Parathyroid adenoma (tissue), 2 donors: ENCODE results near the gene MYO3B.

Experiments
- H2AFZ ChIP-seq: fragments of 300-600 bp; sonication (generic); one replicate; pipeline ENCODE4 v1.7.0; 2017; ENCODE audit warnings: antibody characterized with exemption, mild to moderate bottlenecking
- H3K27ac ChIP-seq: fragments of 300-600 bp; sonication (generic); one replicate; pipeline ENCODE4 v1.7.0; 2017
- H3K27me3 ChIP-seq: fragments of 300-600 bp; sonication (generic); one replicate; pipeline ENCODE4 v1.7.0; 2017; ENCODE audit warnings: low read length; ENCODE audit not compliant: control insufficient read depth, insufficient read depth
- H3K36me3 ChIP-seq: fragments of 300-600 bp; sonication (generic); one replicate; pipeline ENCODE4 v1.7.0; 2017; ENCODE audit warnings: low read length; ENCODE audit not compliant: control insufficient read depth, insufficient read depth
- H3K4me1 ChIP-seq: fragments of 300-600 bp; sonication (generic); one replicate; pipeline ENCODE4 v1.7.0; 2017; ENCODE audit warnings: control low read depth
- H3K4me2 ChIP-seq: fragments of 300-600 bp; sonication (generic); one replicate; pipeline ENCODE4 v1.7.0; 2017; ENCODE audit warnings: low read length
- H3K4me3 ChIP-seq: fragments of 300-600 bp; sonication (generic); one replicate; pipeline ENCODE4 v1.7.0; 2017; ENCODE audit warnings: low read depth, low read length
- H3K79me2 ChIP-seq: fragments of 300-600 bp; sonication (generic); one replicate; pipeline ENCODE4 v1.7.0; 2017; ENCODE audit warnings: control low read depth
- H3K9ac ChIP-seq: fragments of 300-600 bp; sonication (generic); one replicate; pipeline ENCODE4 v1.7.0; 2017; ENCODE audit warnings: mild to moderate bottlenecking
- H3K9me3 ChIP-seq: fragments of 300-600 bp; sonication (generic); one replicate; pipeline ENCODE4 v1.7.0; 2017; ENCODE audit warnings: low read length; ENCODE audit not compliant: control insufficient read depth
- CTCF ChIP-seq: fragments of 300-600 bp; sonication (generic); IDR thresholded peaks from one replicate; pipeline ENCODE4 v1.7.0; 2017; ENCODE audit warnings: antibody characterized with exemption, mild to moderate bottlenecking
- donor health status: primary hyperparathyroidism.

MYO3B gene

GRCh38 chr2:170305711-170306110 is 127.8 kb downstream of the MYO3B start:
- no peaks in the 10 kb centered on the region for H3K9me3 ChIP-seq
- no peak overlapping the region for H3K27ac ChIP-seq
- H3K9ac ChIP-seq = no peak overlapping the region
- H2AFZ ChIP-seq = no peak overlapping the region
- H3K27me3 ChIP-seq = no peaks in the 10 kb centered on the region
- no peaks in the 10 kb centered on the region for H3K79me2 ChIP-seq
- no peak for TF ChIP-seq CTCF
- H3K4me1 ChIP-seq = no peaks in the 10 kb centered on the region
- H3K36me3 ChIP-seq = no peaks in the 10 kb centered on the region
- no peak overlapping the region for H3K4me2 ChIP-seq
- H3K4me3 ChIP-seq = no peak overlapping the region

- no peaks in the 10 kb centered on the region for H3K9me3 ChIP-seq
- H3K4me2 ChIP-seq = no peak overlapping the region
- no peaks in the 10 kb centered on the region for H3K79me2 ChIP-seq
- no peak for TF ChIP-seq CTCF
- H3K36me3 ChIP-seq = no peaks in the 10 kb centered on the region
- H3K27me3 ChIP-seq = no peaks in the 10 kb centered on the region
- no peak overlapping the region for H3K27ac ChIP-seq
- H3K4me1 ChIP-seq = no peaks in the 10 kb centered on the region
- H2AFZ ChIP-seq = no peak overlapping the region
- H3K9ac ChIP-seq = no peak overlapping the region
- no peak overlapping the region for H3K4me3 ChIP-seq
Measured at GRCh38 chr2:170306293-170306873, 128.4 kb downstream of the MYO3B start.

- Histone ChIP-seq H3K79me2 (no peaks in the 10 kb centered on the region), H3K27me3 (no peaks in the 10 kb centered on the region), H3K4me3 (no peak overlapping the region), H3K27ac (no peak overlapping the region), H3K9me3 (no peaks in the 10 kb centered on the region), H3K4me1 (no peaks in the 10 kb centered on the region), H3K36me3 (no peaks in the 10 kb centered on the region), H3K4me2 (no peak overlapping the region), H3K9ac (no peak overlapping the region), H2AFZ (no peak overlapping the region)
- no peak for TF ChIP-seq CTCF
Measured at GRCh38 chr2:170307052-170307451, 129.1 kb downstream of the MYO3B start.

GRCh38 chr2:170307555-170308351 is 129.8 kb downstream of the MYO3B start:
- Histone ChIP-seq H3K27me3 (no peaks in the 10 kb centered on the region), H2AFZ (no peak overlapping the region), H3K36me3 (no peaks in the 10 kb centered on the region), H3K27ac (no peak overlapping the region), H3K4me3 (no peak overlapping the region), H3K9me3 (no peaks in the 10 kb centered on the region), H3K79me2 (no peaks in the 10 kb centered on the region), H3K4me1 (no peaks in the 10 kb centered on the region), H3K4me2 (no peak overlapping the region), H3K9ac (no peak overlapping the region)
- TF ChIP-seq CTCF = no peak
